ENCODE measurements around the gene LRRC38.

DNA sequence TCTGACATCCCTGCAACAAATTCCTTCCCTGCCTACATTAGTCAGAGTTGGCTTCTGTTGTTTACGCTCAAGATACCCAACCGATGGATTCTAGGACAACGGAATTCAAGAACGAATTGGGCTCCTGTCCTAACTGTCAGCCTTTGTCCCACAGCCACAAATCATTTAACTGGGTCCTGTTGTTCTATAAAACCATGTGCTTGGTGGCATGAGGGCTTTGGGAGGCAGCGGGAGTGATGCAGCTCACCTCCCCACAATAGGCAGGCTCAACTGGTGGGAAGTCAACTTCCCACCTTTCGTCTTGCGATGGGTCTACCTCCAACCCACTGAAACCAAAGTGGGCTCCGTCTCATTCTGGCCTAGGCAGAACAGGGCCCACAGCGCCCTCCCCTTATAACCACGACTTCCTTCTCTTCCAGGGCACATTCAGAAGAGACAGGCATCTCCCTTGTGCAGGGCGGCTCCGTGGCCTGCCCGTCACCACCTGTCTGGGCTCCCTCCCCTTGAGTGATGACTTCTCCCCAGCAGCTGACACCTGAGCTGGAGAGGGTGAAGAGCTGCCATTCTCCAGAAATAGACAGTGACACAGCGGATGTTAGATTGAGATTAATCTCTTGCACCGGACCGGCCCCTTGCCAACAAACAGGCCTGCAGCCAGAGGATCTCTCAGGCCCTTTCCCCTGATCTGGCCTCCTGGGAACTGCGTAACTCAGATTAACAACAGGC lies 26.5 kb downstream of the LRRC38 start:
- TF ChIP-seq, protein P1, sequence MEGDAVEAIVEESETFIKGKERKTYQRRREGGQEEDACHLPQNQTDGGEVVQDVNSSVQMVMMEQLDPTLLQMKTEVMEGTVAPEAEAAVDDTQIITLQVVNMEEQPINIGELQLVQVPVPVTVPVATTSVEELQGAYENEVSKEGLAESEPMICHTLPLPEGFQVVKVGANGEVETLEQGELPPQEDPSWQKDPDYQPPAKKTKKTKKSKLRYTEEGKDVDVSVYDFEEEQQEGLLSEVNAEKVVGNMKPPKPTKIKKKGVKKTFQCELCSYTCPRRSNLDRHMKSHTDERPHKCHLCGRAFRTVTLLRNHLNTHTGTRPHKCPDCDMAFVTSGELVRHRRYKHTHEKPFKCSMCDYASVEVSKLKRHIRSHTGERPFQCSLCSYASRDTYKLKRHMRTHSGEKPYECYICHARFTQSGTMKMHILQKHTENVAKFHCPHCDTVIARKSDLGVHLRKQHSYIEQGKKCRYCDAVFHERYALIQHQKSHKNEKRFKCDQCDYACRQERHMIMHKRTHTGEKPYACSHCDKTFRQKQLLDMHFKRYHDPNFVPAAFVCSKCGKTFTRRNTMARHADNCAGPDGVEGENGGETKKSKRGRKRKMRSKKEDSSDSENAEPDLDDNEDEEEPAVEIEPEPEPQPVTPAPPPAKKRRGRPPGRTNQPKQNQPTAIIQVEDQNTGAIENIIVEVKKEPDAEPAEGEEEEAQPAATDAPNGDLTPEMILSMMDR (IDR thresholded peaks at IDR 0.05; ENCODE audit: control extremely low read depth in 1 of 3, insufficient read depth in 1 of 3, low read depth in 1 of 3, low read length in 3 of 3), result no peak
- no peak for TF ChIP-seq HDAC2 (IDR thresholded peaks at IDR 0.05; ENCODE audit: borderline replicate concordance in 1 of 2, low read depth in 2 of 2, low read length in 2 of 2)
- TF ChIP-seq, protein P2, sequence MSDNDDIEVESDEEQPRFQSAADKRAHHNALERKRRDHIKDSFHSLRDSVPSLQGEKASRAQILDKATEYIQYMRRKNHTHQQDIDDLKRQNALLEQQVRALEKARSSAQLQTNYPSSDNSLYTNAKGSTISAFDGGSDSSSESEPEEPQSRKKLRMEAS (IDR thresholded peaks at IDR 0.05), result no peak
- TF ChIP-seq POLR2AphosphoS5 (IDR thresholded peaks at IDR 0.05; ENCODE audit: low read depth, low read length), result no peak
- no peak for TF ChIP-seq JUND (IDR thresholded peaks at IDR 0.05; ENCODE audit: low read length)
- no peak for TF ChIP-seq CBX5 (IDR thresholded peaks at IDR 0.05; ENCODE audit: low read depth, low read length)
